ENCODE data around the gene ALKAL2. TPM values are rescaled to one million over a fixed set of nuclear protein-coding genes. Genes with fewer than 3 reads are reported as not detected.

Gene ALKAL2
- total and polyA plus RNA-seq, 8 donors: 21.2 to 93.6 (median 38.1) TPM

- Histone ChIP-seq H3K36me3 (no peaks in the 10 kb centered on the region), H3K4me1 (no peaks in the 10 kb centered on the region), H3K27ac (no peak overlapping the region), H3K27me3 (no peaks in the 10 kb centered on the region), H3K9me3 (no peaks in the 10 kb centered on the region), H3K4me3 (no peak overlapping the region)
- ATAC-seq (no peak), DNase-seq (no peak), FAIRE-seq (no peak)
- intact Hi-C loops (cut with DNase I): no loop called here
- TF ChIP-seq CTCF (IDR thresholded peaks at IDR 0.05): no peak
- 60 to 67% methylated on average over 5 of the region's 5 CpGs for WGBS, 2 donors
Observed at GRCh38 chr2:310994-311393, 23.1 kb upstream of the ALKAL2 start.

- intact Hi-C loops (cut with DNase I): no loop called here
- DNase-seq: no peak
- H3K9me3 ChIP-seq: no peaks in the 10 kb centered on the region
- no peak for TF ChIP-seq CTCF (IDR thresholded peaks at IDR 0.05)
- no peak for FAIRE-seq
- no peak overlapping the region for H3K4me3 ChIP-seq
- 73% methylated on average over 10 of the region's 10 CpGs for WGBS, 2 donors
- H3K27me3 ChIP-seq: no peaks in the 10 kb centered on the region
- no peak for ATAC-seq
- H3K36me3 ChIP-seq: no peaks in the 10 kb centered on the region
- H3K4me1 ChIP-seq: no peaks in the 10 kb centered on the region
- H3K27ac ChIP-seq: no peak overlapping the region
Observed at GRCh38 chr2:309954-310510, 22.1 kb upstream of the ALKAL2 start.

GRCh38 chr2:309148-309953, 21.5 kb upstream of the ALKAL2 start:
- H3K27ac ChIP-seq: no peak overlapping the region
- H3K9me3 ChIP-seq: no peaks in the 10 kb centered on the region
- DNase-seq (no peak), ATAC-seq (no peak), FAIRE-seq (no peak)
- no peaks in the 10 kb centered on the region for H3K4me1 ChIP-seq
- no peak overlapping the region for H3K4me3 ChIP-seq
- no peak for TF ChIP-seq CTCF (IDR thresholded peaks at IDR 0.05)
- intact Hi-C loops (cut with DNase I): no loop called here
- no peaks in the 10 kb centered on the region for H3K27me3 ChIP-seq
- WGBS, 2 donors: 69 to 73% methylated on average over 13 of the region's 13 CpGs
- H3K36me3 ChIP-seq: no peaks in the 10 kb centered on the region

- H3K36me3 ChIP-seq: no peaks in the 10 kb centered on the region
- WGBS, 2 donors: 88 to 91% methylated on average over 9 of the region's 9 CpGs
- H3K4me1 ChIP-seq: no peaks in the 10 kb centered on the region
- H3K27me3 ChIP-seq: no peaks in the 10 kb centered on the region
- DNase-seq (no peak), ATAC-seq (no peak), FAIRE-seq (no peak)
- TF ChIP-seq CTCF (IDR thresholded peaks at IDR 0.05): no peak
- intact Hi-C loops (cut with DNase I): no loop called here
- no peaks in the 10 kb centered on the region for H3K9me3 ChIP-seq
- no peak overlapping the region for H3K27ac ChIP-seq
- H3K4me3 ChIP-seq: no peak overlapping the region
Observed at GRCh38 chr2:305366-305765, 17.5 kb upstream of the ALKAL2 start.

GRCh38 chr2:296354-296753, 8.5 kb upstream of the ALKAL2 start:
- FAIRE-seq (no peak), DNase-seq (no peak), ATAC-seq (no peak)
- Histone ChIP-seq H3K4me3 (no peak overlapping the region), H3K4me1 (no peaks in the 10 kb centered on the region), H3K27me3 (no peaks in the 10 kb centered on the region), H3K36me3 (no peaks in the 10 kb centered on the region), H3K9me3 (no peaks in the 10 kb centered on the region), H3K27ac (no peak overlapping the region)
- WGBS, 2 donors: 37 to 40% methylated on average over 3 of the region's 3 CpGs
- intact Hi-C loops (cut with DNase I): no loop called here
- TF ChIP-seq CTCF (IDR thresholded peaks at IDR 0.05): no peak

All from pancreas (tissue), 10 donors.